Activated CD4-positive, alpha-beta T cell treated with anti-CD3 and anti-CD28 coated beads for 48 hours (primary cell): Measurements from ENCODE around the gene FGF1.

Source experiments
- DNase-seq: peaks from one replicate; pipeline ENCODE4 v3.0.0-alpha.2; 2020

The FGF1 gene

GRCh38 chr5:142605611-142606010 is 80.3 kb downstream of the FGF1 start:
- no peak for DNase-seq

- no peak for DNase-seq
Observed at GRCh38 chr5:142602720-142603245, 83.1 kb downstream of the FGF1 start.

GRCh38 chr5:142601432-142601831 is 84.5 kb downstream of the FGF1 start:
- peak; percentile 11 for DNase-seq

DNA sequence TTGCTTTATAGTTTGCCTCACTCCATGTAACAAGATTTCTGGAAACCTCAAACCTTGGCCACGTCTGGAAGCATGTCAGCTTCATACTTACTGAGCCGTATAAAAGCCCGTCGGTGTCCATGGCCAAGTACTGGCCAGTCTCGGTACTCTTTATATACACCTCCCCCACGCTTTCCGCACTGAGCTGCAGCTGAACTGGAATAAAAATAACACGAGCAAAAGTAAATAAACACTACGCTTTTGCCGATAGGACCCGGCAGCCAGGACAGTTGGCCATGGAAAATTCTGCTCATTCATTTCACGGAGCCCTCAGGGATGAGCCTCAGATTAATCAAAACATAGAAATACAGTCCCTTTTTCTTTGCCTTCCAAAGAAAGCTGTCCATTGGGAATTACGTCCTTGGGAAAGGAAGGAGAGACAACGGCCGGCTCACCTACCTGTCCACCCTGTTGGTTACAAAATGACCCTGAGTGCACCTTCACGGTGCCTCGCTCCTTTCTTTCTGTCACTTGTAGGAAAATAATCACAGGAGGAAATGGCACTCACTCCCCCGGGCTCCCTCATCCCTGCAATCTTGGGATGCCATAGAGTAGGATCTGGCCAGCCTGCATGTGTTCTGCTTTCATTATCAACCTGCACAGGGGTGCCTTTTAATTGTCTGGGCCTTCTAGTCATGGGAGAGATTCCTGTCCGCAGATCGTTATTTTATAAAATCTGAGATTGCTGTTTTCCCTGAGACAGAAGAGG is 85.1 kb downstream of the FGF1 start:
- no peak for DNase-seq

DNA sequence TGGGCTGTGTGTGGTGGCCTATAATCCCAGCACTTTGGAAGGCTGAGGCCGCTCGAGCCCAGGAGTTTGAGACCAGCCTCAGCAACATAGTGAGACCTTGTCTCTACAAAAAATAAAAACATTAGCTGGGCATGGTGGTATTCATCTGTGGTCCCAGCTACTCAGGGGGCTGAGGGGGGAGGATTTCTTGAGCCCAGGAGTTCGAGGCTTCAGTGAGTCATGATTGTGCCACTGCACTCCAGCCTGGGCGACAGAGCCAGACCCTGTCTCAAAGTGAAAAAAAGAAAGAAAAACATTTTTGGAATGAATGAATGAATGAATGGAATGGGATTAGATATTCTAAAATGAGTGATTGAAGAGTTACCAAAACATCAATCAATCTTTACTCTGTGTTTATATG is 85.8 kb downstream of the FGF1 start:
- DNase-seq = no peak

DNA sequence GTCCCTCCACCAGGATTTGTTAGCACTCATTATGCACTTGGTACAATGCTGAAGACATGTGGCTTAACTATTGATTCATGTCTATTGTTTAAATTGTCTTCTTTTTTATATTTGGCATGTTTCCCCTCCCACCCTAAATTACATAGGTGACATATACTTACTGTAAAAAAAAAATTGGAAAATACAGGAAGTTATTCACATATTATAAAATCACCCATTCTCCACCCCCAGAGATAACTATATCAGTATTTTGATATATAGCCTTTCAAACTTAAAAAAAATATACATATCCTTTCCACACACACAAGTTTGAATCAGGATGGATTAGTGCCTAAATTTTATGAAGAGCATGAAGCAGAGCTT is 87.6 kb downstream of the FGF1 start:
- DNase-seq = no peak

DNA sequence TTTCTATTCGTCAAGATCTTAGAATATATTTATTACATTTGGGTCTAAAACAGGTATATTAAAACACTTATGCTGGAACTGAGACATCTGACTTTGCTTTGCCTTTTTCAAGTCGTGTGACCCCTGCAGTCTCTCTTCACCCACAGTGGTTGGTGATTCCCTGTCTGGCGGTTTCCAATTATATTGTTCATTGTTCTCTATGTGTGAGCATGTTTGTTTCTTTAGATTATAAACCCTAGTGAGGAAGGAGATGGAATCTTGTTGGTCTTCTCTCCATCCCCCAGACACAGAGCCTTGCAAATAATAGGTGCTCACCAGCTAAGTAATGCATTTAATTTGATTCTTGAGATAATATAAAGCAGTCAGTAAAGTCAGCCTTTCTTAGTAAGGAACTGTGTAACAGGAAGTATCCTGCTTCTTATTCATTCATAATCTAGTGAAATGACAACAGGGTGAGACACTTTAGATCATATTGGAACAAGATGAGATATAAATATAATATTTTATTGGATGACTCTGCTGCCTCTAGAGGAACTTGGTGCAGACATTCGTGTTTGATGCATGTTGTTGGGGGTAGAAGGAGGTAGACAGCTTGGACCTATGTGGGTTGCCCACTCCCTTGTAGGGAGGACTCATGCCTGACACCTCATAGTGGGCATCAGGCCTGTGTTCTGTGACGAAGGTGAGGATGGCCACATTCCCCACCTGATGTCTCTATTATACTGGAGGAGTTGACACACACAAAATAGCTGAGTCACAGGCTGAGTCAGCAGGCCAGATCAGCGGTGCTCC is 88.1 kb downstream of the FGF1 start:
- DNase-seq = peak; percentile 62

GRCh38 chr5:142597025-142597424 is 88.9 kb downstream of the FGF1 start:
- DNase-seq = no peak

- no peak for DNase-seq
Observed at GRCh38 chr5:142592365-142592764, 93.5 kb downstream of the FGF1 start.

- DNase-seq = no peak
Observed at GRCh38 chr5:142590451-142591231, 95.2 kb downstream of the FGF1 start.

DNA sequence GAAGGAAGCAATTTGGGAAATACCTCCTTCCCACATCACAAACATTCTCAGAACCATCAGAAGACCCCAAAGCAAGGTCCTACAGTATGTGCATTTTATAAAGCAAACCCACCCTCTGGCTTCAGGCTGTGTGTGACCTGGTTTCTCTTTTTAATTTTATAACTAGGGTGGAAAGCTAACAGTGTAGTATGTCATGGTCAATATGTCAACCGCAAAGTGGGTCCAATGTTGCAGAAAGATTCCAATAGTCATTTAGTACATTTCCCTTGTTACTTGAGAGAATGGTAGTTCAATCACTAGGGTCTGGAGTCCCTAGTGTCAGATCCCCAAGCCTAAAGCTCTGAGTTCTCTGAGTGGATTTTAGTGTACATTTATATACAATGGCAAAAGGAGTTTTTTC is 96.2 kb downstream of the FGF1 start:
- no peak for DNase-seq

GRCh38 chr5:142587354-142587965 is 98.4 kb downstream of the FGF1 start:
- DNase-seq = peak; percentile 59

- DNase-seq = no peak
Observed at GRCh38 chr5:142586552-142586951, 99.3 kb downstream of the FGF1 start.

- no peak for DNase-seq
Observed at GRCh38 chr5:142585451-142585850, 100.4 kb downstream of the FGF1 start.

- no peak for DNase-seq
Observed at GRCh38 chr5:142584891-142585290, 101.0 kb downstream of the FGF1 start.

DNA sequence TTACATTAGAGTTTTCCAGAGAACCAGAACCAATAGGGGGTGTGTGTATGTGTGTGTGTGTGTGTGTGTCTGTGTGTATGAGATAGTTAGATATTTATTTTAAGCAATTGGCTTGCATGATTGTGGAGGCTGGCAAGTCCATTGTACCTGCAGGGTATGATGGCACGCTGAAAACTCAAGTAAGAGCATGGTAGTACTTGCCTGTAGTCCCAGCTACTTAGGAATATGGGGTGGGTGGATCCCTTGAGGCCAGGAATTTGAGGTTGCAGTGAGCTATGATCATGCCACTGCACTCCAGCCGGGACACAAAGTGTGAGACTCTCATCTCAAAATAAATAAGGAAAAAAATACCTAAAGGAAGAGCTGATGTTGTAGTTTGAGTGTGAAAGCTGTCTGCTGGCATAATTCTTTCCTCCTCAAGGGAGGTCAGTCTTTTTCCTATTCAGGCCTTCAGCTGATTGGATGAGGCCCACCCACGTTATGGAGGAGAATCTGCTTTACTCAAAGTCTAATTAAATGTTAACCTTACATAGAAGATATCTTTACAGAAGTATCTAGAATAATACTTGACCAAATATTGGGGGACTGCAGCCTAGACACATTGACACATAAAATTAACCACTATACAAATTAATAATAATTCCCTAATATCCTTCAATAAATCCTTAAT is 107.6 kb downstream of the FGF1 start:
- no peak for DNase-seq

DNA sequence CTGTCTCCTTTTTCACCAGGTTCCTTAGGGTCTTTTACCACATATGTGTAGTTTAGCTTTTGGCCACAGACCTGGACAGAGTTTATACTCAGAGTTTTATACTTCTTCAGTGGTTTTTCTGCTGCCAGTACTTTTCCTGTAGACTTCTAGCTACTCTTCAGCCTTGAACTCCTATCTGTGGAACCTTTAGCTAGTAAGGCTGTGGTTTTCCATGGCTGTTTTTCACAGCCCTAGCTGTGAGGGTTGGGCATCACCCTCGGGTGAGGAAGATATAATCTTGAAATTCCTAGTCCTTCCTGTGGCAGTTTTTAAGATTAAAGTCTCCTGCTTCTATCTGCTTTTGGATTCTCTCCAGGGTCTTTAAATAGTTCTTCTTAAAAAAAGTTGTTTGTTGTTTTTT is 109.1 kb downstream of the FGF1 start:
- DNase-seq = no peak

DNA sequence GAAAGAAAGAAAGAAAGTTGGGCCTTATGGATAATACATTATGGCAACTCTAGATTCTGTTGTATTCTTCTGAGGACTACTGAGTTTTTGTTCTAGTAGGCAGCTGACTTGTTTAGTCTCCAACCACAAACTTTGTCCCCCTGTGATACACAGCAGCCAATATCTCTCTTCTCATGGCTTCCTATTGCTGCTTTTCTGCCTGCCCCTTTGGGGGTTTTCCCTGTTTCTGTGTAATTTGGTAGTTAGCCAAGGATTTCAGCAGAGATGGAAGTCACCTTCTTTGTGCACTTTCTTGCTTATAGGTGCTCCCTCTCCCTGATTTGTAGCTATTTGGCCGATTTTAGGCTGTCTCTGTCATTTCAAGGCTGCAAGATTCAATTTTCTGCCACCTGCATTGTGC is 109.6 kb downstream of the FGF1 start:
- DNase-seq = no peak

DNA sequence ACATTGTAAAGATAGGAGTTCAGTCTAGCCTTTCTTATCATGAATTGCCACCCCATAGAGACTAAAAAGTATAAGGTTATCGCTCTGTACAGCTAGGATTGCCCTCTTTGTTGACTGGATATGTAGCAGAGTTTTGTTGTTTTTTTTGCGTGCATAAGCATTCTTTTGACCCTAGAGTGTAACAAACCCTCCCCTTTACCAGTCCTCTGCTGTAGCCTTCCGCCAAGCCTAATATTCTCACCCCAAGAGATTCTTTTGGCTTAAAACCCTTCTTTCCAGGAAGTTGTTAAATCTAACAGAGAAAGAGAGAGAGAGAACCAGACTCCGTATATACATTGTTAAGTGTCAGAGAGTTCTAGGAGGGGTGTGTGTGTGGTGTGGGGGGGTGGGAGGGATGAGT is 113.9 kb downstream of the FGF1 start:
- no peak for DNase-seq

DNA sequence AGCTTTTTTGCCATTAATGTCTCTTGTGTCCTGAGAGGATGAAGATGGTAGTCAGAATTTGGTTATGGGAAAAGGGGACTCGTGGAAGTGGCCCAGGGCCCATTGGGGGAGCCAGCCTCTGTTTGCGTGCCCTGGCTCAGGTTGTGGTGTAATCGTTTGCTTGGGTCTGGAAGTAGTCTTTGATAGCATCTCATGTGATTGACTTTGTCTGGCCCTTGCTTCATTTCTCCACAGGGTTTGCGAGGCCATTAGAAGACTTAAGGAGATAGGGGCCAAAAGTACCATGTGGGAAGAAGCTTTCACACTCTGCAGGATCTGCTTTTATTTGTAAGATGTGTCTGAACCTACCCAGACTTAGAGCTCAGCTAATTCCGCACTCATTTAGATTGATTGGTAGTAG is 114.5 kb downstream of the FGF1 start:
- DNase-seq = no peak

DNA sequence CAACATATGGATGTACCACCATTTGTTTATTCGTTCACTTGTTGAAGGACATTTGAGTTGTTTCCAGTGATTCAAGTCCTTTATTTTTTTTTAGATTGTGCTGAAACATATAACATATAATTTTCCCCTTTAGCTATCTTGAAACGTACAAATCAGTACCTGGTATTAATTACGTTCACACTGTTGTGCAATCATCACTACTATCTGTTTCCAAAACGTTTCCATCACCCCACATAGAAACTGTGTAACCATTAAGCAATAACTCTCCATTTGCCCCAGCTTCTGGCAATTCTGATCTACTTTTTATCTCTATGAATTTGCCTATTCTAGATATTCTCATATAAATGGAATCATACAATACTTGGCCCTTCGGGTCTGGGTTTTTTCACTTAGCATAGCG is 116.0 kb downstream of the FGF1 start:
- DNase-seq = no peak

DNA sequence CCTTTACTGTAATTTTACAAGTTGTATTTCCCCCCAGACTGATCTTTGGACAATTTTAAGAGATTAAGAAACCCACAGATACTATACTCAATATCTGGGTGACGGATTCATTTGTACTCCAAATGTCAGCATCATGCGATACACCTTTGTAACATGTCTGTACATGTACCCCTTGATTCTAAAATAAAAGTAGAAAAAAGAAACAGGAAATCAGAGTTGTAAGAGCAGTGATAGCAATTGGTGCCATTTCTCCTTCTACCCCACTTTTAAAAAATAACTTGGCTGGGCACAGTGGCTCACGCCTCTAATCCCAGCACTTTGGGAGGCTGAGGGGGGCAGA is 116.9 kb downstream of the FGF1 start:
- DNase-seq = no peak
